Measurements from ENCODE around the gene OSBP2.

Gene OSBP2

DNA sequence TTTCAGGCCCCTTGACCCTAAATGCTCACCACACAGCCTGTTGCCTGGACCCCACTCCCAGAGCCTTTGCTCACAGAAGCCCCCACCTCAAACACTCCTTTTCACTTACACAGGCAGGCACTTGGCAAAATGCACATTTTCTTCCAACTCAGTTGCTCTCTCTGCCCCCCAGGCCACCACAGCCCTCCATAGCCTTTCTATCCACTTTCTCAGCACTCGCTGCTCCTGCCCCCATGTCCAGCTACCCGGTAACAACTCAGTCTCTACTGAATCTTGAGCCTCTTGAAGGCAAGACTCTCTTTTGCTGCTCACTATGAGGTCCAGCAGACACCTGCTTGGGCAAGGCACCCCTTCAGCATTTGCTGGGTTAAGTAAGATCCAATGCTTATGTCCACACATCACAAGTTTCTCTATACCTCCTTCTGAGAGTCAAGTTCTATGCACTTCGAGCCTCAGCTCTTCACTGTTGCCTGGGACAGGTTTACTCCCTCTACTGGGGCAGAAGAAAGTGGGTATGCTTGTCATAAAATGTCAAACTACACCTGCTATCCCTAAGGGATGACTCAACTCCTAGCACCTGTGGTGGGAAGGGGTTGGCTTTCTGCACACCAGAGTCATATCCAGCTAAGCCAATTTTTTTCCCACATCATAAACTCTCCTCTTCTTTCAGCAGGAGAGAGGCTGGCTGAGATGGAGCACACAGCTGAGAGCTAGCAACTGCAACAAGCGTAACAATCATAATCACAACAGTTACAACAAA is 237.0 kb downstream of the OSBP2 start:
- DNase-seq (ENCODE audit: low read depth, low spot score) = no peak

DNA sequence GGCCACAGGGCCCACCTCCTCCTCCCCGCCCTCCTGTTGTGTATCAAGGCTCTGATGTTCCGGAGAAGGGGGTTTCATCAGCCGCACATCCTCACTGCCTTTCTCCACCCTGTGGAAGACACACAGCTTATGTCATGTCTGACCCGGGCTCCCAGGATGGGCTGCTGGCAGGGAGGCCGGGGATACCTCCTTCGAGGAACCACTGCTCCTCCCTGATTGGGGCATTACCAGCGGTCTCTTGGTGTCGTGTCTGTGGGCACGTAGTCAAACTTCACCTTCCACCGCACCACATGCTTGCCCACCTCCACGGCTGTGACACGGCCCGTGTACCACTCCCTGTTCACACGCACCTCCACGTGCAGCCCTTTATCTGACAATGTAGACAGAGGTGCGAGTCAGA is 238.0 kb downstream of the OSBP2 start:
- no peak for DNase-seq (ENCODE audit: low read depth, low spot score)

DNA sequence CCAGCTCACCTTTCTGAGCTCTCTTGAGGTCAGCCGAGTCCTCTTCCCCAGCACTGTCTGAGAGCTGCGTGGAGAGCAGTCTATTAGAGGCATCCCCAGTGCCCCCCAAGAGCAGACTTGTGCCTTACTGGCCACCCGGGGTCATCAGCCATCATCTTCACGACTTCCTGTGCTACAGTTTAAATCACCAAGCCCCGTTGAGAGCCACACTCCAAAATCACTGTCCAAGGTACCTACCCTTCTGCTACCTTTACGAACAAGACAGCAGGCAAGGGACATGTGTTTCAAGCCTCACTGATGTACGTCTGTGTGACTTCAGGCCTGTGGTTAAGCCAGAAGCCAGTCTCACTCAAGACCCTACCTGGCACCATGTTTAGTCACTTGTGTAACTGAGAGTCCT is 238.8 kb downstream of the OSBP2 start:
- DNase-seq (ENCODE audit: low read depth, low spot score) = no peak

GRCh38 chr22:30934053-30934452 is 239.4 kb downstream of the OSBP2 start:
- no peak for DNase-seq (ENCODE audit: low read depth, low spot score)

DNA sequence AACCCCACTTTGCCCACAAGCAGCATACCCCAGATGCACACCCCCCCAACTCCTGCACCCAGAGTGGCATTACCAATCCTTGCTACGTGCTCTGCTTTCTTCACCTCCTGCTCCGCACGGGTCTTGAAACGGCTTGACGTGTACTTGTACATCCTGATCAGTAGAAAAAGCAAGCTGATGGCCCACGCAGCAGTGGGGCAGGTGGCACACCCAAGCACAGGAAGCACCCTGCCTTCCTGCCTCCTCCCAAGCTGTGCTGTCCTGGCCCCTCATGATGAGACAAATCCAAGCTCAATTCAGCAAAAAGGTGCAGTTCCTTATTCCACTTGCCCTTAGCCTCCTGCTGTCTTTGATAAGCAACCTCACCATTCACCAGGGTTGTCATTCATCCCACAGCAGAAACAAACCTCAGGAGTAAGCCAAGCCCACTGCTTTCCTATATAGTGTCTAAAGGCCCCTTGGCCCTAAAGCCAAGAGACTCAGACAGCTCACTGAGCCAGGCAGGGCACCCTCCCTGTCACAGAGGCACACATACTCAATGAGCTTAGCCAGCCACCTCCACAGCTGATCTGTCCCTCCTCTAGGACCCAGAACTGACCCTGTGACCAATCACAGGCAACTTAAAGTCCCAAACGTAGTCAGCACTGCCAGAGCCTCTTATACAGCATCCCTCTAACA is 246.2 kb downstream of the OSBP2 start:
- no peak for DNase-seq (ENCODE audit: low read depth, low spot score)

GRCh38 chr22:30941363-30941740 is 246.7 kb downstream of the OSBP2 start:
- DNase-seq (ENCODE audit: low read depth, low spot score) = no peak

- DNase-seq (ENCODE audit: low read depth, low spot score) = no peak
Observed at GRCh38 chr22:30943368-30943767, 248.7 kb downstream of the OSBP2 start.

- DNase-seq (ENCODE audit: low read depth, low spot score) = no peak
Observed at GRCh38 chr22:30944986-30945385, 250.3 kb downstream of the OSBP2 start.

DNA sequence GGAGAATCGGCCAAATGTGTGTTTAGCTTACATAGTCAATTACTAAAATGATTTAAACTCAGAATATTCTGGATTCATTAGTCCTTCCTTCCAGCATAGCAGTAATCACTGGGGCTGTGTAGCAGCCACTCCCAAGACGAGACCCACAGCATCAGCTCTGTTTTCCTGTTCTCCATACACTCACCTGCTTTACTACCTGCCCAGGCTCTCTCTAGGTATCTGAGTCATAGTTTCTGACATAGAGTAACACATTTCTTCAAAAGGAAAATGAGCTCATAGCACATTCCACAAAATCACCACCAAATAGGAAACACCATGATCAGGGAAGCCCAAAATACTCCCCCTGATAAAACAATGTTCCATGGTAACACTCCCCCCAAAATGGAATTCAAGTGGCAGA is 251.0 kb downstream of the OSBP2 start:
- no peak for DNase-seq (ENCODE audit: low read depth, low spot score)

GRCh38 chr22:30946354-30946753 is 251.7 kb downstream of the OSBP2 start:
- DNase-seq (ENCODE audit: low read depth, low spot score) = no peak

DNA sequence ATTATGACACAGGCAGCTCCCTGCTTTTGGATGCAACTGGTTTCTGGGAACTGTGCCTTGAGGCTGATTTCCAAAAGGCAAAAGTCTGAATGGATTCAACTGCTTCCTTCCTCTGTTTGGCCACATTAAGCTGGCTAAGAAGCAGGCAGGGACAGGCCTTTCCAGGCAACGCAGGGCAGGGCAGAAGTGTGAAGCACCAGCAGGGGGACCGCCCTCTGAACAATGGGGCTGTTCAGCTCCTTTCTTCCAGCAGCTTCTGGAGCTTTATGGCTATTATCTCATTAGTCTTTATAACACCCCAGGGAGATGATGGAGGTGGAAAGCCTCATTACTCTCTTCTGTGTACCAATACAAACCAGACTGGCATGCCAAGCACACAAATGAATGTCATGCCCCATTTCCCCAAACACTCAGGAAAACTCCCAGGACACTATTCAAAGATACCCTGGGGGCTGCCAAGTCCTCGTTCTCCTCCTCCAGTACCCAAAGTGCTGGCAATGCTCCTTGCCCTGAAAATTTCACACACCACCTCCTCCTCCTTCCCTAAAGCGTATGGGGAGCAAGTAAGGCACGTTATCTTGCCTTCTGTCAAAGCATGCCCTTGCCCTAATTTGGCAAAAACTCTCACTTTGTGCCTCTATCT is 252.6 kb downstream of the OSBP2 start:
- no peak for DNase-seq (ENCODE audit: low read depth, low spot score)

GRCh38 chr22:30947816-30948454 is 253.3 kb downstream of the OSBP2 start:
- DNase-seq (ENCODE audit: low read depth, low spot score) = no peak

DNA sequence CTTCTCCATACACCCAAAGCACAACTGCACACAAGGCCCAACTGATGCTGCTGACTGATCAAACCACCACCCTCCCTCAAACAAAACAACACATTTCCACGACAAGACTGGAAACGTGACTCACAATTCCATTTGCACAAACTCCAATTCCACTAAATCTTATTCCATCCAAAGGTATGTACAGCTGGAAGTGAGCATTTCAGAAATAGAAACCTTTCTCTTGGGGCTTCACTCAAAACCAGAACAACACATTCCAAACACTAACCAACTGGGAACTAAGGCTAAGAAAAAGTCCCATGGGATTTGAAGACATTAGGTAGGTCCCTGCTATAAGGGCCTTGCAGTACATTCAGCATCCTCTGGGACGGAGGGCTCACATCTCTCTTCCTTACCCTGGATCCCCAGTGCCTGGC is 254.3 kb downstream of the OSBP2 start:
- DNase-seq (ENCODE audit: low read depth, low spot score) = no peak

- DNase-seq (ENCODE audit: low read depth, low spot score) = no peak
Observed at GRCh38 chr22:30949934-30950660, 255.4 kb downstream of the OSBP2 start.

- DNase-seq (ENCODE audit: low read depth, low spot score) = no peak
Observed at GRCh38 chr22:30953206-30953605, 258.5 kb downstream of the OSBP2 start.

DNA sequence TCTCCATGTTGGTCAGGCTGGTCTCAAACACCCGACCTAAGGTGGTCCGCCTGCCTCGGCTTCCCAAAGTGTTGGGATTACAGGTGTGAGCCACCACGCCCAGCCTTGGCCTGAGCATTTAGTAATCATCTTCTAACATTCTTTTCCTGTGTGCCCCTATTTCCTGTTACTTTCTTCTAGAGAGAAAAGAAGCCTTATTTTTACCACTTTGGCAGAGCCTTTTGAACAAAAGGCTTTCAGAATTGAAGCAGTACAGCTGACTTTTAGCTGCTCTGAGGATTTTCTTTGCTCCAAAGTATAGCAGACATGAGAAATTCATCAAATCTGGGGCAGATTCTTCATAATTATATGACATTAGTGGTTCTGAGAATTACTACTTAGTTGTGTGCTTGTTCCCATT is 260.5 kb downstream of the OSBP2 start:
- no peak for DNase-seq (ENCODE audit: low read depth, low spot score)
